ENCODE measurements around the gene EPYC. TPM values are rescaled to one million over a fixed set of nuclear protein-coding genes. Genes with fewer than 3 reads are reported as not detected.

Gene EPYC
- total RNA-seq, 1 experiment from 2014 or later: not detected

- BruUV-seq (replicated peaks): no TSS peak
- DNase-seq (no peak), ATAC-seq (no peak)
- no peak overlapping the region for H3K4me2 ChIP-seq (ENCODE audit: low read length)
- H3K79me2 ChIP-seq (ENCODE audit: low read length): no peaks in the 10 kb centered on the region
- H3K9me3 ChIP-seq (ENCODE audit: low read length): no peaks in the 10 kb centered on the region
- H3K9me2 ChIP-seq (replicated peaks; ENCODE audit: low read length): no peaks in the 10 kb centered on the region
- POLR2A ChIA-PET (ENCODE audit: unreplicated experiment): no interaction called here
- no peaks in the 10 kb centered on the region for H3K27me3 ChIP-seq (ENCODE audit: low read length)
- no peaks in the 10 kb centered on the region for H3K36me3 ChIP-seq (ENCODE audit: low read depth, low read length)
- CTCF ChIA-PET: no interaction called here
- H3K4me1 ChIP-seq (ENCODE audit: insufficient read depth, low read length): no peaks in the 10 kb centered on the region
- H3F3A ChIP-seq (ENCODE audit: low read length, unreplicated experiment): no peaks in the 10 kb centered on the region
- H3K27ac ChIP-seq (ENCODE audit: low read length): no peak overlapping the region
- intact Hi-C loops (cut with micrococcal nuclease): no loop called here
- no peak for TF ChIP-seq EZH2phosphoT487 (IDR thresholded peaks at IDR 0.05; ENCODE audit: borderline replicate concordance, low read length)
- no peak for TF ChIP-seq EZH2 (IDR thresholded peaks at IDR 0.05; ENCODE audit: low read length, unreplicated experiment)
- no peak for TF ChIP-seq CTCF (conservative IDR thresholded peaks at IDR 0.05; ENCODE audit: low read depth, low read length)
- H2AFZ ChIP-seq (ENCODE audit: low read length): no peak overlapping the region
- H3K9ac ChIP-seq (ENCODE audit: low read length): no peak overlapping the region
- H3K4me3 ChIP-seq (ENCODE audit: low read length): no peak overlapping the region
- no peaks in the 10 kb centered on the region for H4K20me1 ChIP-seq (ENCODE audit: low read length)
Measured at GRCh38 chr12:90982170-90982569, 22.6 kb downstream of the EPYC start.

GRCh38 chr12:90979951-90980350, 24.8 kb downstream of the EPYC start:
- Histone ChIP-seq H3K27ac (ENCODE audit: low read length) (no peak overlapping the region), H4K20me1 (ENCODE audit: low read length) (no peaks in the 10 kb centered on the region), H3K79me2 (ENCODE audit: low read length) (no peaks in the 10 kb centered on the region), H2AFZ (ENCODE audit: low read length) (no peak overlapping the region), H3K4me1 (ENCODE audit: insufficient read depth, low read length) (peaks cover 10% of the 10 kb centered on the region), H3K9me3 (ENCODE audit: low read length) (no peaks in the 10 kb centered on the region), H3F3A (ENCODE audit: low read length, unreplicated experiment) (no peaks in the 10 kb centered on the region), H3K27me3 (ENCODE audit: low read length) (no peaks in the 10 kb centered on the region), H3K4me3 (ENCODE audit: low read length) (no peak overlapping the region), H3K9me2 (replicated peaks; ENCODE audit: low read length) (no peaks in the 10 kb centered on the region), H3K4me2 (ENCODE audit: low read length) (no peak overlapping the region), H3K9ac (ENCODE audit: low read length) (no peak overlapping the region), H3K36me3 (ENCODE audit: low read depth, low read length) (no peaks in the 10 kb centered on the region)
- no peak for ATAC-seq
- no TSS peak for BruUV-seq (replicated peaks)
- TF ChIP-seq EZH2 (IDR thresholded peaks at IDR 0.05; ENCODE audit: low read length, unreplicated experiment) (no peak), CTCF (conservative IDR thresholded peaks at IDR 0.05; ENCODE audit: low read depth, low read length) (no peak), EZH2phosphoT487 (IDR thresholded peaks at IDR 0.05; ENCODE audit: borderline replicate concordance, low read length) (no peak)
- intact Hi-C loops (cut with micrococcal nuclease): loop anchor here (5.0 kb wide), 1 partner anchor 197 kb away; no protein-coding TSS in a partner anchor
- CTCF ChIA-PET: interaction anchor here (0.6 to 1.4 kb wide), 2 partner anchors 128 to 129 kb away, joined by 3 read pairs; no protein-coding TSS in a partner anchor
- DNase-seq: no peak
- POLR2A ChIA-PET (ENCODE audit: unreplicated experiment): no interaction called here

- H3K9ac ChIP-seq (ENCODE audit: low read length): no peak overlapping the region
- no peak overlapping the region for H3K4me2 ChIP-seq (ENCODE audit: low read length)
- no peak overlapping the region for H3K27ac ChIP-seq (ENCODE audit: low read length)
- H3K9me3 ChIP-seq (ENCODE audit: low read length): no peaks in the 10 kb centered on the region
- H3K79me2 ChIP-seq (ENCODE audit: low read length): no peaks in the 10 kb centered on the region
- no peaks in the 10 kb centered on the region for H3K9me2 ChIP-seq (replicated peaks; ENCODE audit: low read length)
- H2AFZ ChIP-seq (ENCODE audit: low read length): no peak overlapping the region
- ATAC-seq (no peak), DNase-seq (no peak)
- no peaks in the 10 kb centered on the region for H3K36me3 ChIP-seq (ENCODE audit: low read depth, low read length)
- TF ChIP-seq EZH2phosphoT487 (IDR thresholded peaks at IDR 0.05; ENCODE audit: borderline replicate concordance, low read length) (no peak), CTCF (conservative IDR thresholded peaks at IDR 0.05; ENCODE audit: low read depth, low read length) (no peak), EZH2 (IDR thresholded peaks at IDR 0.05; ENCODE audit: low read length, unreplicated experiment) (no peak)
- CTCF ChIA-PET: interaction anchor here (1.0 to 1.4 kb wide), 2 partner anchors 130 to 351 kb away, joined by 3 read pairs; no protein-coding TSS in a partner anchor
- POLR2A ChIA-PET (ENCODE audit: unreplicated experiment): no interaction called here
- H3F3A ChIP-seq (ENCODE audit: low read length, unreplicated experiment): no peaks in the 10 kb centered on the region
- H3K27me3 ChIP-seq (ENCODE audit: low read length): no peaks in the 10 kb centered on the region
- intact Hi-C loops (cut with micrococcal nuclease): loop anchor here (5.0 kb wide), 1 partner anchor 198 kb away; no protein-coding TSS in a partner anchor
- no peak overlapping the region for H3K4me3 ChIP-seq (ENCODE audit: low read length)
- BruUV-seq (replicated peaks): no TSS peak
- no peaks in the 10 kb centered on the region for H4K20me1 ChIP-seq (ENCODE audit: low read length)
- peaks cover 19% of the 10 kb centered on the region for H3K4me1 ChIP-seq (ENCODE audit: insufficient read depth, low read length)
Measured at GRCh38 chr12:90979019-90979418, 25.8 kb downstream of the EPYC start.

Measured in PC-3 (cell line).